Measurements from ENCODE around the gene TMEM82.

GRCh38 chr1:15765495-15766194, 23.3 kb downstream of the TMEM82 start:
- TF ChIP-seq CTCF (conservative IDR thresholded peaks at IDR 0.05; ENCODE audit: low read depth, low read length) = no peak
- TF ChIP-seq EZH2 (IDR thresholded peaks at IDR 0.05; ENCODE audit: borderline replicate concordance, low read depth, low read length, poor library complexity, severe bottlenecking) = no peak

Data from A673 (cell line).